GM12801 (cell line): ENCODE measurements around the gene ARL6IP4.

Experiments used
- TF ChIP-seq, protein P1 (sequence below): IDR thresholded peaks from one replicate; pipeline ENCODE4 v1.5.1; 2011; ENCODE audit warnings: control low read depth; ENCODE audit not compliant: insufficient read length; ENCODE audit errors: extremely low read depth

Gene ARL6IP4

DNA sequence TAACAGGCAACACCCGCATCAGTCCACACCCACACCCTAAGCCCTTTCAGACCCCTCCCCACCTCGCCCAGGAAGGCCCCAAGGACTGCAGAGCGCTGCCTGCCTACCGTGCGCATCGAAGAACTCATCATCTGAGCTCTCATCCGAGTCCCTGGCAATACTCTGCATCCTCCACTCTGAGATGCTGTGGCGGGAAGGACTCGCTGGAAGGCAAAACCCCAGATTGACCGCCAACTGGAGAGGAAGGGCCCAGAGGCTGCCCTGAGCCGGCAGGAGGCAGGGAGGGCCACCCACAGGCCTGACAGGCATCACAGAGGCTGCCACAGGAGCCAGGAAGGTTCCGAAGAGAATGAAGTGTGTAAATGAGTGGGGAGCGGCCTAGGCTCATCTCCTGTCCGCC is 23.8 kb downstream of the ARL6IP4 start:
- TF ChIP-seq, protein P1, sequence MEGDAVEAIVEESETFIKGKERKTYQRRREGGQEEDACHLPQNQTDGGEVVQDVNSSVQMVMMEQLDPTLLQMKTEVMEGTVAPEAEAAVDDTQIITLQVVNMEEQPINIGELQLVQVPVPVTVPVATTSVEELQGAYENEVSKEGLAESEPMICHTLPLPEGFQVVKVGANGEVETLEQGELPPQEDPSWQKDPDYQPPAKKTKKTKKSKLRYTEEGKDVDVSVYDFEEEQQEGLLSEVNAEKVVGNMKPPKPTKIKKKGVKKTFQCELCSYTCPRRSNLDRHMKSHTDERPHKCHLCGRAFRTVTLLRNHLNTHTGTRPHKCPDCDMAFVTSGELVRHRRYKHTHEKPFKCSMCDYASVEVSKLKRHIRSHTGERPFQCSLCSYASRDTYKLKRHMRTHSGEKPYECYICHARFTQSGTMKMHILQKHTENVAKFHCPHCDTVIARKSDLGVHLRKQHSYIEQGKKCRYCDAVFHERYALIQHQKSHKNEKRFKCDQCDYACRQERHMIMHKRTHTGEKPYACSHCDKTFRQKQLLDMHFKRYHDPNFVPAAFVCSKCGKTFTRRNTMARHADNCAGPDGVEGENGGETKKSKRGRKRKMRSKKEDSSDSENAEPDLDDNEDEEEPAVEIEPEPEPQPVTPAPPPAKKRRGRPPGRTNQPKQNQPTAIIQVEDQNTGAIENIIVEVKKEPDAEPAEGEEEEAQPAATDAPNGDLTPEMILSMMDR: no peak

DNA sequence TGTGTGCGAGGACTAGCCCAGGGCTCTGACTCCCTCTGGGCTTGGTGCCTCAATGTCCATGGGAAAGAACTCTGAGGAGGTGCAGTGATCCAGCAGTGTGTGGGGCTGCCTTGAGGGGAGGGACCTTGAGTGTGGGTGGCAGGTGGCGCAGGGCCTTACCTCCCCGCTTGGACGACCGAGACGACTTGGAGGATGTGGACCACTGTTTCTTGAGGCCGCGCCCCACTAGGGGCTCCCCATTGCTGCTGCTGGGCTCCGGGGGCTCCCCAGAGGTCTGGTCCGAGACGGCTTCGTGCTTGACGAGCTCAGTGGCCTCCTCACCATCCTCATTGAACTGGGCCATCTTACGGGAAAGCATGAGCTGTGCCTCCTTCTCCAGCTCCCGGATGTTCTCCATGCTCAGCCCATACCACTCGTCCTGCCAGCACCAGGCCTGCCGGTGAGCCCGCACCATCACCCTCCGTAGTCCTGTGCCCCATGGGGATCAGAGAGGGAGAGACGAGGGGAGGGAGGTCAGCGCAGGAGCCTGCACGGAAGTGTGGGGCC is 24.7 kb downstream of the ARL6IP4 start:
- TF ChIP-seq, protein P1: no peak

DNA sequence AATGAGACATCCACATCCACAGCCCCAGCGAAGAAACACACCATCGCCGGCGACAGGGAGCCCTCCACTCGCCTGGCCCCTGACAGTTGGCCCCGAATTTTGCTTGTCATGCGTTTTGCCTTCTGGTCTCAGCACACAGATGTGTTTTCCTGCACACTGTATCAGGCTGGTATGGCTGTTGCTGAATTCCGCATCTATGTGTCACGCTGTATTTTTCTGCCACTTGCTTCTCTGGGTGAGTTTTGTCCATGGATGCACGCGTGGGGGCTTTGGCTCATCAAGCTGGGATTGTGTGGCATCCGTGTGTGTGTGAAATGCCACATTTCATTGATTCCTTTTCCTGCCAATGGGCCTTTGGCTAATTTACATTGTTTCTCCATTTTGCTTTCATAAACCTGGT is 26.5 kb downstream of the ARL6IP4 start:
- TF ChIP-seq, protein P1: no peak

DNA sequence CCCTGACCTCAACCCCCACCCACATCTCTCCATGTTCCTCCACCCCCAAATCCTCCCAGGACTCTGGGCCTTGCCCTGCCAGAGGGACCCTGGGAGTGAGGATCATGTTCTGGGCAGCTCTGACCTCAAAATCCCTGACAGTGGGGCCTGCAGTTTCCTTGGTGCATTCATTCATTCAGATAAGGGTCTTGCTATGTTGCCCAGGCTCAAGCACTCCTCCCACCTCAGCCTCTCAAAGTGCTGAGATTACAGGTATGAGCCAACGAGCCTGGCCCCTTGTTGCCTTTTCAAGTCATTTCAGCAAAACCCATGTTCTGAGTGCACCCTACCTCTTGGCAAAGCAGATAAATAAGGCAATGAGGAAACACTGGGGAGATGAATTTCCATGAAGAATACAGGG is 29.6 kb downstream of the ARL6IP4 start:
- TF ChIP-seq, protein P1: no peak

DNA sequence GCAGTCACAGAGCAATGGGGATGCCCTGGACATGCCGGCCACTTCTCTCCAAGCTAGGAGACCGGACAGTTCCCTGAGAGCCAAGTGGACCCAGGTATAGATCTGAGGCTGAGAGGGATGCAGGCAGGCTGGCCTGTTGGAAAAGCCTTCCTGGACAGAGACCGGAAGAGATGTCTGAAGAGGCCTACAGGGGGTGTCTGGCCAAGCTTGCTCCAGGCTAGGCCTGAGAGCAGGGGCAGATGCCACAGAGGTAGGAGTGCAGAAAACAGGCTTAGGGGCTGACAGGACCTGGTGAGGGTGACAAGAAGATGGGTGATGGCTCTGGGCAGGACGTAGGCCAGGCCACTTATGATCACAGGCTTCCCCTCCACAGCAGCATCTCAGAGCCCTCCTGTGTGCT is 30.2 kb downstream of the ARL6IP4 start:
- TF ChIP-seq, protein P1: no peak

DNA sequence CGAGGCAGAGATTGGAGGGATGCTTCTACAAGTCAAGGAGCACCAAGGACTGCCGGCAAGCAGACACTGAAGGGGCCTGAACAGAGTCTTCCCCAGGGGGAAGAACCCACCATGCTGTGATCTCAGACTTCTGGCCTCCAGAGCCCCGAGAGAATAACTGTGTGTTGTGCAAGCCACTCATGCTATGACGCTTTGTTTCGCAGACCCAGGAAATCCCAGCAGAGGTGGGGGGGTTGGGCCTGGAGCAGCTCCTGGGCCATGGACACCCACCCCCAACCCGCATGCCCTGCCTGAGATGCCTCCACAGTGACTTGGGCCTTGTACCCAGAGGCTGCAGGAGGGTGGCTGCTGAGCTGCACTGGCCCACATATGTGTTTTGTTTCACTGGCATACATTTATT is 31.2 kb downstream of the ARL6IP4 start:
- TF ChIP-seq, protein P1: no peak

DNA sequence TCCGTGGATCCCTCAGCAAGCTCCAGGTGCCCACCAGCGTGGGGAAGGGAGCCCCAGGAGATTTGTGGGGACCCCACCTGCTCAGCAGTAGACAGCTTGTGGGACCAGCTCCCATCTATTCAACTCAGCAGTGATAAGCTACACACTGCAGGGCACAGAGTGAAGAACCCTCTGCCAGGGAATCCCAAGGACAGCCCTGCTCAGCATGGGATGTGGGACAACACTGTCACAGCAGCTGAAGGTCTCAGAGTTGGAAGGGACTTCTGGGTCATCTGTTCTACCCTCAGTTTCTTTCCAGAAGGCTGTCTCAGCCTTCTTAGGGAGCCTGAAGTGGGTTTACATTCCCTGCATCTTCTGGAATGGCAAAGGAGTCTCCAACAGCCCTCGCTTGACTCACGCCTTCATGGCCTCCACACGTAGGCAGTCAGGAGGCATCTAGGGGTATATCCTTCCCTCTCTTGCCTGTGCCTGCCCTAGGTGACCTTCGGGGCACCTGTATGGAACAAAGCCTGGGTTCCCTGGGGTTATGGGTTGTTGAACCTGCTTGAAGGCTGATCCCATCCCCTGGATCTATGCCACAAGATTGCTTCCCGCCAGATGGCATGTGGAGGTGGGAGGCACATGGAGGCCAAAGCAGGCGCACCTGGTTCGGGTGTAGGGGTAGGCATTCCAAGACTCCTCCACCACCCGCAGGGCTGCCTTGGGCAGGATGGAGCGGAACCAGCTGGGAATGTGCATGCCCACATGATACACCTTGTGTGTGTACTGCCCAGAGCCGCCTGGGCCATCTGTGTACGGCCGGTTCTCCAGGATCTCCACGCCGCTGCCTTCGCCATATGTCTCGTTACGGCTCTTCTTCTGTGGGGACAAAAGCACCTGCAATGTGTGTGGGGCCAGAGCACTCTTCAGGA is 33.0 kb downstream of the ARL6IP4 start:
- TF ChIP-seq, protein P1: no peak
